ENCODE results near the gene PPP1R12B.

PPP1R12B gene

GRCh38 chr1:202592146-202592545 is 243.6 kb downstream of the PPP1R12B start:
- TF ChIP-seq CTCF (IDR thresholded peaks at IDR 0.05): no peak
- H3K4me1 ChIP-seq (ENCODE audit: control insufficient read depth in 1 of 2, insufficient read depth in 1 of 2, low read depth in 1 of 2, low read length in 1 of 2): peaks cover 0 to 5% of the 10 kb centered on the region in 2 experiments
- H3K27ac ChIP-seq: no peak overlapping the region

GRCh38 chr1:202593845-202594244 is 245.3 kb downstream of the PPP1R12B start:
- Histone ChIP-seq H3K27ac (no peak overlapping the region), H3K27me3 (no peaks in the 10 kb centered on the region), H3K36me3 (peaks cover 92% of the 10 kb centered on the region), H3K4me3 (ENCODE audit: low read depth in 1 of 2, low read length in 1 of 2) (no peak overlapping the region), H3K4me1 (ENCODE audit: control insufficient read depth in 1 of 2, insufficient read depth in 1 of 2, low read depth in 1 of 2, low read length in 1 of 2) (peaks cover 0 to 8% of the 10 kb centered on the region in 2 experiments), H3K9me3 (no peaks in the 10 kb centered on the region)
- no peak for TF ChIP-seq CTCF (IDR thresholded peaks at IDR 0.05)

More at GRCh38 chr1:202592146-202592545, 243.6 kb downstream of the PPP1R12B start:
- H3K36me3 ChIP-seq: peaks cover 89% of the 10 kb centered on the region
- H3K9me3 ChIP-seq: no peaks in the 10 kb centered on the region
- H3K4me3 ChIP-seq (ENCODE audit: low read depth in 1 of 2, low read length in 1 of 2): no peak overlapping the region
- H3K27me3 ChIP-seq: no peaks in the 10 kb centered on the region

- Histone ChIP-seq H3K4me1 (ENCODE audit: control insufficient read depth in 1 of 2, insufficient read depth in 1 of 2, low read depth in 1 of 2, low read length in 1 of 2) (peaks cover 0 to 8% of the 10 kb centered on the region in 2 experiments), H3K4me3 (ENCODE audit: low read depth in 1 of 2, low read length in 1 of 2) (no peak overlapping the region), H3K27me3 (no peaks in the 10 kb centered on the region), H3K9me3 (no peaks in the 10 kb centered on the region), H3K36me3 (peaks cover 94% of the 10 kb centered on the region), H3K27ac (no peak overlapping the region)
- no peak for TF ChIP-seq CTCF (IDR thresholded peaks at IDR 0.05)
These were observed 248.1 kb downstream of the PPP1R12B start for GRCh38 chr1:202596638-202597037.

GRCh38 chr1:202597090-202597761 is 248.7 kb downstream of the PPP1R12B start:
- no peak for TF ChIP-seq CTCF (IDR thresholded peaks at IDR 0.05)
- Histone ChIP-seq H3K27ac (no peak overlapping the region), H3K4me1 (ENCODE audit: control insufficient read depth in 1 of 2, insufficient read depth in 1 of 2, low read depth in 1 of 2, low read length in 1 of 2) (peaks cover 0 to 8% of the 10 kb centered on the region in 2 experiments), H3K9me3 (no peaks in the 10 kb centered on the region), H3K4me3 (ENCODE audit: low read depth in 1 of 2, low read length in 1 of 2) (no peak overlapping the region), H3K36me3 (peaks cover 94% of the 10 kb centered on the region), H3K27me3 (no peaks in the 10 kb centered on the region)

- no peak overlapping the region for H3K4me3 ChIP-seq (ENCODE audit: low read depth in 1 of 2, low read length in 1 of 2)
- H3K4me1 ChIP-seq (ENCODE audit: control insufficient read depth in 1 of 2, insufficient read depth in 1 of 2, low read depth in 1 of 2, low read length in 1 of 2): peaks cover 0 to 8% of the 10 kb centered on the region in 2 experiments
- H3K36me3 ChIP-seq: peaks cover 94% of the 10 kb centered on the region
- no peaks in the 10 kb centered on the region for H3K27me3 ChIP-seq
- no peaks in the 10 kb centered on the region for H3K9me3 ChIP-seq
- TF ChIP-seq CTCF (IDR thresholded peaks at IDR 0.05): no peak
- no peak overlapping the region for H3K27ac ChIP-seq
These were observed 251.4 kb downstream of the PPP1R12B start for GRCh38 chr1:202599669-202600431.
